GM23338 (cell line): ENCODE measurements around the gene CYTH1. TPM values are rescaled to one million over a fixed set of nuclear protein-coding genes. Genes with fewer than 3 reads are reported as not detected.

Experiments
- ATAC-seq: fragments of 200-7000 bp; cut with Tn5 transposase; 3 replicates; pipeline ENCODE4 v1.9.1; 2020
- DNase-seq: peaks from one replicate; pipeline ENCODE4 v3.0.0-alpha.2; 2015; ENCODE audit warnings: low spot score
- H2AFZ ChIP-seq: fragments of 200-600 bp; sonication (generic); 2 replicates; pipeline ENCODE4 v1.8.0; 2016; ENCODE audit warnings: antibody characterized with exemption, mild to moderate bottlenecking, moderate library complexity
- H3F3A ChIP-seq: fragments of 200-600 bp; sonication (generic); replicated peaks from 2 replicates; pipeline ENCODE4 v1.8.0; 2017; ENCODE audit warnings: antibody characterized with exemption, mixed run types, low read depth
- H3K27ac ChIP-seq: fragments of 200-600 bp; sonication (generic); 2 replicates; pipeline ENCODE4 v1.6.1; 2016; ENCODE audit warnings: low read depth
- H3K27me3 ChIP-seq: fragments of 200-600 bp; sonication (generic); 2 replicates; pipeline ENCODE4 v1.8.0; 2016; ENCODE audit warnings: mild to moderate bottlenecking, mixed run types, moderate library complexity; ENCODE audit not compliant: insufficient read depth
- H3K36me3 ChIP-seq: fragments of 200-600 bp; sonication (generic); 2 replicates; pipeline ENCODE4 v1.8.0; 2016; ENCODE audit warnings: mild to moderate bottlenecking; ENCODE audit not compliant: insufficient read depth
- H3K4me1 ChIP-seq: fragments of 200-600 bp; sonication (generic); 2 replicates; pipeline ENCODE4 v1.8.0; 2016; ENCODE audit warnings: mild to moderate bottlenecking, moderate library complexity; ENCODE audit not compliant: insufficient read depth
- H3K4me2 ChIP-seq: fragments of 200-600 bp; sonication (generic); 2 replicates; pipeline ENCODE4 v1.7.1; 2017; ENCODE audit warnings: mixed run types
- H3K4me3 ChIP-seq: fragments of 200-600 bp; sonication (generic); 2 replicates; pipeline ENCODE4 v1.6.1; 2016; ENCODE audit warnings: mixed run types
- H3K79me2 ChIP-seq: fragments of 200-600 bp; sonication (generic); replicated peaks from 2 replicates; pipeline ENCODE4 v1.8.0; 2017; ENCODE audit warnings: mild to moderate bottlenecking; ENCODE audit not compliant: insufficient read depth
- H3K9me2 ChIP-seq: fragments of 200-600 bp; sonication (generic); 2 replicates; pipeline ENCODE4 v1.8.0; 2017; ENCODE audit not compliant: insufficient read depth
- H4K20me1 ChIP-seq: fragments of 200-600 bp; sonication (generic); replicated peaks from 2 replicates; pipeline ENCODE4 v1.8.0; 2017; ENCODE audit warnings: mild to moderate bottlenecking; ENCODE audit not compliant: insufficient read depth
- H3K27ac Mint-ChIP-seq: 2 replicates; pipeline ENCODE4 v1.8.0; 2020; ENCODE audit warnings: inconsistent platforms, mild to moderate bottlenecking, moderate library complexity, mixed read lengths
- H3K27me3 Mint-ChIP-seq: 3 replicates; pipeline ENCODE4 v1.8.0; 2022; ENCODE audit warnings: low read depth, mild to moderate bottlenecking, moderate library complexity, mixed read lengths, inconsistent platforms; ENCODE audit not compliant: insufficient read depth, poor library complexity
- H3K36me3 Mint-ChIP-seq: 3 replicates; pipeline ENCODE4 v1.8.0; 2021; ENCODE audit warnings: low read depth, mild to moderate bottlenecking, inconsistent platforms, moderate library complexity, mixed read lengths
- H3K4me1 Mint-ChIP-seq: 3 replicates; pipeline ENCODE4 v1.8.0; 2020; ENCODE audit warnings: mild to moderate bottlenecking, inconsistent platforms, mixed read lengths
- H3K4me3 Mint-ChIP-seq: 3 replicates; pipeline ENCODE4 v1.8.0; 2021; ENCODE audit warnings: moderate library complexity, mild to moderate bottlenecking, inconsistent platforms, mixed read lengths
- H3K9me3 Mint-ChIP-seq: 3 replicates; pipeline ENCODE4 v1.8.0; 2020; ENCODE audit warnings: moderate library complexity, mild to moderate bottlenecking, inconsistent platforms, mixed read lengths
- CREB1 ChIP-seq: fragments of 250-450 bp; sonication (Bioruptor Pico); IDR thresholded peaks from 2 replicates; pipeline ENCODE4 v1.5.0; 2020; ENCODE audit warnings: low read depth, mild to moderate bottlenecking, moderate library complexity
- EZH2 ChIP-seq: fragments of 200-600 bp; sonication (generic); IDR thresholded peaks from one replicate; pipeline ENCODE4 v1.8.0; 2017; ENCODE audit warnings: antibody characterized with exemption, mild to moderate bottlenecking, low read depth; ENCODE audit not compliant: unreplicated experiment
- EZH2phosphoT487 ChIP-seq: fragments of 200-600 bp; sonication (generic); IDR thresholded peaks from one replicate; pipeline ENCODE4 v1.8.1; 2018; ENCODE audit warnings: antibody characterized with exemption; ENCODE audit not compliant: unreplicated experiment
- JUNB ChIP-seq: IDR thresholded peaks from one replicate; pipeline ENCODE4 v1.6.1; 2016; ENCODE audit warnings: antibody characterized with exemption; ENCODE audit not compliant: unreplicated experiment
- NANOG ChIP-seq: IDR thresholded peaks from 2 replicates; pipeline ENCODE4 v1.6.1; 2016; ENCODE audit warnings: antibody characterized with exemption, borderline replicate concordance
- POLR2AphosphoS5 ChIP-seq: IDR thresholded peaks from 2 replicates; pipeline ENCODE4 v1.6.1; 2016; ENCODE audit warnings: antibody characterized with exemption, low read depth
- STAT1 ChIP-seq: IDR thresholded peaks from one replicate; pipeline ENCODE4 v1.6.1; 2016; ENCODE audit warnings: antibody characterized with exemption; ENCODE audit not compliant: unreplicated experiment
- ZNF114 ChIP-seq: fragments of 250-450 bp; sonication (Bioruptor Pico); IDR thresholded peaks from 2 replicates; pipeline ENCODE4 v1.5.0; 2020; ENCODE audit warnings: mild to moderate bottlenecking, moderate library complexity
- ZNF331 ChIP-seq: fragments of 250-450 bp; sonication (Bioruptor Pico); IDR thresholded peaks from 2 replicates; pipeline ENCODE4 v1.5.0; 2020; ENCODE audit warnings: low read depth, mild to moderate bottlenecking, moderate library complexity
- polyA plus RNA-seq: library from polyadenylated mRNA; unstranded; fragments of >200 nt; fragmentation: Nextera tagmentation; extraction: Ambion mirVana; gene quantifications from 2 replicates; pipeline ENCODE4 v1.2.1, GENCODE V29; 2016
- total RNA-seq: library from RNA; depleted of rRNA; stranded (reverse); fragments of >200 nt; shearing (Covaris generic); gene quantifications from 2 replicates; pipeline ENCODE4 v1.2.3, GENCODE V29; 2014
- TF ChIP-seq, protein P1 (sequence below), 2 experiments: fragments of 200-600 bp in 1 of 2; sonication (generic) in 1 of 2; conservative IDR thresholded peaks; 2 replicates each; pipeline versions ENCODE4 v1.5.1 to v1.6.1; 2016 to 2017; ENCODE audit warnings: antibody characterized with exemption in 2 of 2, low read depth in 2 of 2, mild to moderate bottlenecking in 2 of 2, moderate library complexity in 1 of 2
- TF ChIP-seq, protein P2 (sequence below): fragments of 250-450 bp; sonication (Bioruptor Pico); IDR thresholded peaks from 2 replicates; pipeline ENCODE4 v1.5.0; 2020; ENCODE audit warnings: mild to moderate bottlenecking, moderate library complexity
- TF ChIP-seq, protein P3 (sequence below): IDR thresholded peaks from 2 replicates; pipeline ENCODE4 v1.6.1; 2016; ENCODE audit warnings: antibody characterized with exemption
- TF ChIP-seq, protein P4 (sequence below): IDR thresholded peaks from one replicate; pipeline ENCODE4 v1.6.1; 2018; ENCODE audit warnings: antibody characterized with exemption; ENCODE audit not compliant: unreplicated experiment

CYTH1 gene
- total and polyA plus RNA-seq, 2 experiments from 2014 or later = 13.8 to 14.5 TPM

DNA sequence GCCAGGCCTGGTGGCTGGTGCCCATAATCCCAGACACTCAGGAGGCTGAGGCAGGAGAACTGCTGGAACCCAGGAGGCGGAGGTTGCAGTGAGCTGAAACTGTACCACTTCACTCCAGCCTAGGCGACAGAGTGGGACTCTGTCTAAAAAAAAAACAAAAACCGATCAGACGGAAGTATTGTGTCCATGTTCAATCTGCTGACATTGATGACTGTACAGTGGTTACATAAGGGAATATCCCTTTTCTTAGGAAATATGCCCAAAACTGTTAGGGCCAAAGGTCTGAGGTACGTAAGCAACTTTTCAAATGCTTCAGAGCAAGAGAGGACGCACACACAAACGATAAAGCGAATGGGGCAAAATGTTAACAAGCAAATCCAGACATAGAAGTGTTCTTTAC, 135.0 kb downstream of the CYTH1 start:
- Histone ChIP-seq H3K9me2 (no peaks in the 10 kb centered on the region), H3K4me3 (no peak overlapping the region), H3K27me3 (no peaks in the 10 kb centered on the region), H3K36me3 (no peaks in the 10 kb centered on the region), H2AFZ (no peak overlapping the region; the same call in 1 of the 2 replicates), H3K79me2 (no peaks in the 10 kb centered on the region), H3K27ac (no peak overlapping the region), H3K4me1 (no peaks in the 10 kb centered on the region), H3F3A (no peaks in the 10 kb centered on the region), H3K4me2 (no peak overlapping the region), H4K20me1 (no peaks in the 10 kb centered on the region)
- no peak overlapping the region for H3K27ac Mint-ChIP-seq
- no peaks in the 10 kb centered on the region; the same call in 2 of the 3 replicates for H3K4me1 Mint-ChIP-seq
- TF ChIP-seq EZH2 (no peak), ZNF331 (CRISPR knock-in tag) (no peak), ZNF114 (no peak), EZH2phosphoT487 (no peak), JUNB (no peak), NANOG (no peak), POLR2AphosphoS5 (no peak), CREB1 (CRISPR knock-in tag) (no peak), STAT1 (no peak)
- TF ChIP-seq, protein P1, sequence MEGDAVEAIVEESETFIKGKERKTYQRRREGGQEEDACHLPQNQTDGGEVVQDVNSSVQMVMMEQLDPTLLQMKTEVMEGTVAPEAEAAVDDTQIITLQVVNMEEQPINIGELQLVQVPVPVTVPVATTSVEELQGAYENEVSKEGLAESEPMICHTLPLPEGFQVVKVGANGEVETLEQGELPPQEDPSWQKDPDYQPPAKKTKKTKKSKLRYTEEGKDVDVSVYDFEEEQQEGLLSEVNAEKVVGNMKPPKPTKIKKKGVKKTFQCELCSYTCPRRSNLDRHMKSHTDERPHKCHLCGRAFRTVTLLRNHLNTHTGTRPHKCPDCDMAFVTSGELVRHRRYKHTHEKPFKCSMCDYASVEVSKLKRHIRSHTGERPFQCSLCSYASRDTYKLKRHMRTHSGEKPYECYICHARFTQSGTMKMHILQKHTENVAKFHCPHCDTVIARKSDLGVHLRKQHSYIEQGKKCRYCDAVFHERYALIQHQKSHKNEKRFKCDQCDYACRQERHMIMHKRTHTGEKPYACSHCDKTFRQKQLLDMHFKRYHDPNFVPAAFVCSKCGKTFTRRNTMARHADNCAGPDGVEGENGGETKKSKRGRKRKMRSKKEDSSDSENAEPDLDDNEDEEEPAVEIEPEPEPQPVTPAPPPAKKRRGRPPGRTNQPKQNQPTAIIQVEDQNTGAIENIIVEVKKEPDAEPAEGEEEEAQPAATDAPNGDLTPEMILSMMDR (conservative IDR thresholded peaks at IDR 0.05; ENCODE audit: low read depth in 2 of 2) = no peak
- TF ChIP-seq, protein P2, sequence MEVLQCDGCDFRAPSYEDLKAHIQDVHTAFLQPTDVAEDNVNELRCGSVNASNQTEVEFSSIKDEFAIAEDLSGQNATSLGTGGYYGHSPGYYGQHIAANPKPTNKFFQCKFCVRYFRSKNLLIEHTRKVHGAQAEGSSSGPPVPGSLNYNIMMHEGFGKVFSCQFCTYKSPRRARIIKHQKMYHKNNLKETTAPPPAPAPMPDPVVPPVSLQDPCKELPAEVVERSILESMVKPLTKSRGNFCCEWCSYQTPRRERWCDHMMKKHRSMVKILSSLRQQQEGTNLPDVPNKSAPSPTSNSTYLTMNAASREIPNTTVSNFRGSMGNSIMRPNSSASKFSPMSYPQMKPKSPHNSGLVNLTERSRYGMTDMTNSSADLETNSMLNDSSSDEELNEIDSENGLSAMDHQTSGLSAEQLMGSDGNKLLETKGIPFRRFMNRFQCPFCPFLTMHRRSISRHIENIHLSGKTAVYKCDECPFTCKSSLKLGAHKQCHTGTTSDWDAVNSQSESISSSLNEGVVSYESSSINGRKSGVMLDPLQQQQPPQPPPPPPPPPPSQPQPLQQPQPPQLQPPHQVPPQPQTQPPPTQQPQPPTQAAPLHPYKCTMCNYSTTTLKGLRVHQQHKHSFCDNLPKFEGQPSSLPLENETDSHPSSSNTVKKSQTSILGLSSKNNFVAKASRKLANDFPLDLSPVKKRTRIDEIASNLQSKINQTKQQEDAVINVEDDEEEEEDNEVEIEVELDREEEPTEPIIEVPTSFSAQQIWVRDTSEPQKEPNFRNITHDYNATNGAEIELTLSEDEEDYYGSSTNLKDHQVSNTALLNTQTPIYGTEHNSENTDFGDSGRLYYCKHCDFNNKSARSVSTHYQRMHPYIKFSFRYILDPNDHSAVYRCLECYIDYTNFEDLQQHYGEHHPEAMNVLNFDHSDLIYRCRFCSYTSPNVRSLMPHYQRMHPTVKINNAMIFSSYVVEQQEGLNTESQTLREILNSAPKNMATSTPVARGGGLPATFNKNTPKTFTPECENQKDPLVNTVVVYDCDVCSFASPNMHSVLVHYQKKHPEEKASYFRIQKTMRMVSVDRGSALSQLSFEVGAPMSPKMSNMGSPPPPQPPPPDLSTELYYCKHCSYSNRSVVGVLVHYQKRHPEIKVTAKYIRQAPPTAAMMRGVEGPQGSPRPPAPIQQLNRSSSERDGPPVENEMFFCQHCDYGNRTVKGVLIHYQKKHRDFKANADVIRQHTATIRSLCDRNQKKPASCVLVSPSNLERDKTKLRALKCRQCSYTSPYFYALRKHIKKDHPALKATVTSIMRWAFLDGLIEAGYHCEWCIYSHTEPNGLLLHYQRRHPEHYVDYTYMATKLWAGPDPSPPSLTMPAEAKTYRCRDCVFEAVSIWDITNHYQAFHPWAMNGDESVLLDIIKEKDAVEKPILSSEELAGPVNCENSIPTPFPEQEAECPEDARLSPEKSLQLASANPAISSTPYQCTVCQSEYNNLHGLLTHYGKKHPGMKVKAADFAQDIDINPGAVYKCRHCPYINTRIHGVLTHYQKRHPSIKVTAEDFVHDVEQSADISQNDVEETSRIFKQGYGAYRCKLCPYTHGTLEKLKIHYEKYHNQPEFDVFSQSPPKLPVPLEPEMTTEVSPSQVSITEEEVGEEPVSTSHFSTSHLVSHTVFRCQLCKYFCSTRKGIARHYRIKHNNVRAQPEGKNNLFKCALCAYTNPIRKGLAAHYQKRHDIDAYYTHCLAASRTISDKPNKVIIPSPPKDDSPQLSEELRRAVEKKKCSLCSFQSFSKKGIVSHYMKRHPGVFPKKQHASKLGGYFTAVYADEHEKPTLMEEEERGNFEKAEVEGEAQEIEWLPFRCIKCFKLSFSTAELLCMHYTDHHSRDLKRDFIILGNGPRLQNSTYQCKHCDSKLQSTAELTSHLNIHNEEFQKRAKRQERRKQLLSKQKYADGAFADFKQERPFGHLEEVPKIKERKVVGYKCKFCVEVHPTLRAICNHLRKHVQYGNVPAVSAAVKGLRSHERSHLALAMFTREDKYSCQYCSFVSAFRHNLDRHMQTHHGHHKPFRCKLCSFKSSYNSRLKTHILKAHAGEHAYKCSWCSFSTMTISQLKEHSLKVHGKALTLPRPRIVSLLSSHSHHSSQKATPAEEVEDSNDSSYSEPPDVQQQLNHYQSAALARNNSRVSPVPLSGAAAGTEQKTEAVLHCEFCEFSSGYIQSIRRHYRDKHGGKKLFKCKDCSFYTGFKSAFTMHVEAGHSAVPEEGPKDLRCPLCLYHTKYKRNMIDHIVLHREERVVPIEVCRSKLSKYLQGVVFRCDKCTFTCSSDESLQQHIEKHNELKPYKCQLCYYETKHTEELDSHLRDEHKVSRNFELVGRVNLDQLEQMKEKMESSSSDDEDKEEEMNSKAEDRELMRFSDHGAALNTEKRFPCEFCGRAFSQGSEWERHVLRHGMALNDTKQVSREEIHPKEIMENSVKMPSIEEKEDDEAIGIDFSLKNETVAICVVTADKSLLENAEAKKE (CRISPR knock-in tag) = no peak
- TF ChIP-seq, protein P3, sequence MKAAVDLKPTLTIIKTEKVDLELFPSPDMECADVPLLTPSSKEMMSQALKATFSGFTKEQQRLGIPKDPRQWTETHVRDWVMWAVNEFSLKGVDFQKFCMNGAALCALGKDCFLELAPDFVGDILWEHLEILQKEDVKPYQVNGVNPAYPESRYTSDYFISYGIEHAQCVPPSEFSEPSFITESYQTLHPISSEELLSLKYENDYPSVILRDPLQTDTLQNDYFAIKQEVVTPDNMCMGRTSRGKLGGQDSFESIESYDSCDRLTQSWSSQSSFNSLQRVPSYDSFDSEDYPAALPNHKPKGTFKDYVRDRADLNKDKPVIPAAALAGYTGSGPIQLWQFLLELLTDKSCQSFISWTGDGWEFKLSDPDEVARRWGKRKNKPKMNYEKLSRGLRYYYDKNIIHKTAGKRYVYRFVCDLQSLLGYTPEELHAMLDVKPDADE = no peak
- TF ChIP-seq, protein P4, sequence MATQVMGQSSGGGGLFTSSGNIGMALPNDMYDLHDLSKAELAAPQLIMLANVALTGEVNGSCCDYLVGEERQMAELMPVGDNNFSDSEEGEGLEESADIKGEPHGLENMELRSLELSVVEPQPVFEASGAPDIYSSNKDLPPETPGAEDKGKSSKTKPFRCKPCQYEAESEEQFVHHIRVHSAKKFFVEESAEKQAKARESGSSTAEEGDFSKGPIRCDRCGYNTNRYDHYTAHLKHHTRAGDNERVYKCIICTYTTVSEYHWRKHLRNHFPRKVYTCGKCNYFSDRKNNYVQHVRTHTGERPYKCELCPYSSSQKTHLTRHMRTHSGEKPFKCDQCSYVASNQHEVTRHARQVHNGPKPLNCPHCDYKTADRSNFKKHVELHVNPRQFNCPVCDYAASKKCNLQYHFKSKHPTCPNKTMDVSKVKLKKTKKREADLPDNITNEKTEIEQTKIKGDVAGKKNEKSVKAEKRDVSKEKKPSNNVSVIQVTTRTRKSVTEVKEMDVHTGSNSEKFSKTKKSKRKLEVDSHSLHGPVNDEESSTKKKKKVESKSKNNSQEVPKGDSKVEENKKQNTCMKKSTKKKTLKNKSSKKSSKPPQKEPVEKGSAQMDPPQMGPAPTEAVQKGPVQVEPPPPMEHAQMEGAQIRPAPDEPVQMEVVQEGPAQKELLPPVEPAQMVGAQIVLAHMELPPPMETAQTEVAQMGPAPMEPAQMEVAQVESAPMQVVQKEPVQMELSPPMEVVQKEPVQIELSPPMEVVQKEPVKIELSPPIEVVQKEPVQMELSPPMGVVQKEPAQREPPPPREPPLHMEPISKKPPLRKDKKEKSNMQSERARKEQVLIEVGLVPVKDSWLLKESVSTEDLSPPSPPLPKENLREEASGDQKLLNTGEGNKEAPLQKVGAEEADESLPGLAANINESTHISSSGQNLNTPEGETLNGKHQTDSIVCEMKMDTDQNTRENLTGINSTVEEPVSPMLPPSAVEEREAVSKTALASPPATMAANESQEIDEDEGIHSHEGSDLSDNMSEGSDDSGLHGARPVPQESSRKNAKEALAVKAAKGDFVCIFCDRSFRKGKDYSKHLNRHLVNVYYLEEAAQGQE = no peak
- H3K27me3 Mint-ChIP-seq = peaks cover 5% of the 10 kb centered on the region
- no peaks in the 10 kb centered on the region for H3K36me3 Mint-ChIP-seq
- DNase-seq (no peak), ATAC-seq (no peak)
- H3K4me3 Mint-ChIP-seq = no peak overlapping the region
- no peaks in the 10 kb centered on the region; the same call in 2 of the 3 replicates for H3K9me3 Mint-ChIP-seq
